ENCODE results near the gene ZNF639. TPM values are rescaled to one million over a fixed set of nuclear protein-coding genes. Genes with fewer than 3 reads are reported as not detected.

Gene ZNF639
- total RNA-seq, 2 experiments from 2014 or later: 35.1 to 35.4 TPM

- no peak for DNase-seq
- ATAC-seq: no peak
- TF ChIP-seq CTCF (IDR thresholded peaks at IDR 0.05): no peak
- POLR2A ChIA-PET: no interaction called here
- peaks cover 12% of the 10 kb centered on the region for H3K27me3 Mint-ChIP-seq
- CTCF ChIA-PET: no interaction called here
- H3K4me3 Mint-ChIP-seq: no peak overlapping the region
- H3K9me3 Mint-ChIP-seq: no peaks in the 10 kb centered on the region
- no peaks in the 10 kb centered on the region for H3K36me3 Mint-ChIP-seq (ENCODE audit: low read depth)
- H3K27ac Mint-ChIP-seq: no peak overlapping the region
- no peaks in the 10 kb centered on the region for H3K4me1 Mint-ChIP-seq (ENCODE audit: low read depth)
- intact Hi-C loops (cut with micrococcal nuclease): no loop called here
Observed at GRCh38 chr3:179278932-179279693, 43.7 kb upstream of the ZNF639 start.

DNA sequence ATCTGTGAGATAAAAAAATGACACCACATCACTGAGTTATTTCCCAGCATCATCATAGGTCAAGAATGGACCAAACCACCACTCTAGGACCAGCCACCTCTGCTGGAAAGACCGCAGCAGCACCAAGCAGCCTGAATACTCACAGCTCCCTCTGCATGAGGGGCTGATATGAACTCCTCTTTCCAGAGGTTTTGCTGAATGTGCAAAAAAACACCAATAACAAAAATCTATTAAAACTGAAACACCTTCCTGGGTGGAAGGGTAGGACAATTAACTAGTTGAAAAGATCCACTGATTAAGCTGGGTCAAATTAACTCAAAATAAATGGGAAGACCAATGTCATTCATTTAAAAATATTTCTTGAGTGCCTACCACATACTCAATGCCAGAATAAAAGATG is 43.0 kb upstream of the ZNF639 start:
- no peak overlapping the region for H3K27ac Mint-ChIP-seq
- no peak for TF ChIP-seq CTCF (IDR thresholded peaks at IDR 0.05)
- H3K4me1 Mint-ChIP-seq (ENCODE audit: low read depth): no peaks in the 10 kb centered on the region
- H3K4me3 Mint-ChIP-seq: no peak overlapping the region
- intact Hi-C loops (cut with micrococcal nuclease): no loop called here
- ATAC-seq (no peak), DNase-seq (no peak)
- ChIA-PET CTCF (no interaction called here), POLR2A (no interaction called here)
- no peaks in the 10 kb centered on the region for H3K36me3 Mint-ChIP-seq (ENCODE audit: low read depth)
- peaks cover 12% of the 10 kb centered on the region for H3K27me3 Mint-ChIP-seq
- no peaks in the 10 kb centered on the region for H3K9me3 Mint-ChIP-seq

GRCh38 chr3:179281825-179282224 is 41.0 kb upstream of the ZNF639 start:
- no peak for DNase-seq
- no peaks in the 10 kb centered on the region for H3K36me3 Mint-ChIP-seq (ENCODE audit: low read depth)
- TF ChIP-seq CTCF (IDR thresholded peaks at IDR 0.05): no peak
- CTCF ChIA-PET: no interaction called here
- H3K27me3 Mint-ChIP-seq: peaks cover 10% of the 10 kb centered on the region
- H3K4me3 Mint-ChIP-seq: no peak overlapping the region
- intact Hi-C loops (cut with micrococcal nuclease): no loop called here
- POLR2A ChIA-PET: no interaction called here
- H3K27ac Mint-ChIP-seq: no peak overlapping the region
- no peaks in the 10 kb centered on the region for H3K9me3 Mint-ChIP-seq
- ATAC-seq: no peak
- no peaks in the 10 kb centered on the region for H3K4me1 Mint-ChIP-seq (ENCODE audit: low read depth)

DNA sequence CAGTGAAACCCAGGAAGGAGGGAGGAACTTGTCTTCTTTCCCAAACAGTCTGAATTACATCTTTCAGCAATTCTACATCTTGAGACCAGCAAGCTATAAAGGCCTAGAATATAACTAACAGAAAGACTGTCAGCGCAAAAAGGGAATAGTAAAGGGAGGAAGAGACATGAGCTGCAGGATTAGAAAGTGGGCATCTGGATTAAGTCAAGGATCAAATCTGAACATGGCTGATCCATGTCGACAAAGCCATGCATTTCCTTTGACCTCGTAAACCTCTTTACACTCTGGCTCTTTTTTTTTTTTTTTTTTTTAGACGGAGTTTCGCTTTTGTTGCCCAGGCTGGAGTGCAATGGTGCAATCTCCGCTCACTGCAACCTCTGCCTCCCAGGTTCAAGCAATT is 36.5 kb upstream of the ZNF639 start:
- DNase-seq: no peak
- Mint-ChIP-seq H3K36me3 (ENCODE audit: low read depth) (no peaks in the 10 kb centered on the region), H3K4me3 (no peak overlapping the region), H3K4me1 (ENCODE audit: low read depth) (no peaks in the 10 kb centered on the region), H3K27ac (no peak overlapping the region), H3K27me3 (peaks cover 2% of the 10 kb centered on the region), H3K9me3 (no peaks in the 10 kb centered on the region)
- no peak for ATAC-seq
- no peak for TF ChIP-seq CTCF (IDR thresholded peaks at IDR 0.05)
- ChIA-PET POLR2A (no interaction called here), CTCF (no interaction called here)
- intact Hi-C loops (cut with micrococcal nuclease): no loop called here

GRCh38 chr3:179288845-179289244 is 34.0 kb upstream of the ZNF639 start:
- H3K27me3 Mint-ChIP-seq: peaks cover 2% of the 10 kb centered on the region
- TF ChIP-seq CTCF (IDR thresholded peaks at IDR 0.05): no peak
- H3K4me3 Mint-ChIP-seq: no peak overlapping the region
- no peaks in the 10 kb centered on the region for H3K9me3 Mint-ChIP-seq
- no peak overlapping the region for H3K27ac Mint-ChIP-seq
- DNase-seq: no peak
- POLR2A ChIA-PET: no interaction called here
- no peaks in the 10 kb centered on the region for H3K4me1 Mint-ChIP-seq (ENCODE audit: low read depth)
- ATAC-seq: no peak
- CTCF ChIA-PET: no interaction called here
- intact Hi-C loops (cut with micrococcal nuclease): no loop called here
- H3K36me3 Mint-ChIP-seq (ENCODE audit: low read depth): no peaks in the 10 kb centered on the region
